Measurements from ENCODE around the gene CHST15. TPM values are rescaled to one million over a fixed set of nuclear protein-coding genes. Genes with fewer than 3 reads are reported as not detected.

Gene CHST15
- total RNA-seq, 1 donor from 2014 or later, result 11.1 TPM

DNA sequence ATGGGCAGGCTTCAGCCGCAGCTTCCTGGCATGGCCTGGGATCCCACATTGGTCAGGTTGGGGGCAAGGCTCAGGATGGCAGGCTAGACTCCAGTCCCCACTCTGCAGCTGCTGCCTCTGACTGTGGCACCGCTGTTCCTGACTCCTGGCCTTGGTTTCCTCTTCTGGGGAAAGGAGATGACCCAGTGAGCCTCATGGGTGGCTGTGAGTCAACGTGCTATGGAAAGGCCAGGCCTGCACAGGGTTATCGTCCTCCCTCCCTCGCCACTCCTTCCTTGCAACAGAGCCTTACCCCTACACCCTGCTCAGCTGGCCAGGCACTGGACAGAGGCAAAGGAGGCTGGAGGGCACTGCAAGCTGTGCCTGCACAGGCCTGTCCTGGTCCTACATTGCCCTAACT lies 36.1 kb upstream of the CHST15 start:
- Histone ChIP-seq H3K4me3 (ENCODE audit: low read depth, low read length) (no peak overlapping the region), H3K36me3 (ENCODE audit: control insufficient read depth, insufficient read depth, low read length) (no peaks in the 10 kb centered on the region), H3K27me3 (ENCODE audit: control insufficient read depth, insufficient read depth, low read length) (no peaks in the 10 kb centered on the region)
- TF ChIP-seq, protein P1, sequence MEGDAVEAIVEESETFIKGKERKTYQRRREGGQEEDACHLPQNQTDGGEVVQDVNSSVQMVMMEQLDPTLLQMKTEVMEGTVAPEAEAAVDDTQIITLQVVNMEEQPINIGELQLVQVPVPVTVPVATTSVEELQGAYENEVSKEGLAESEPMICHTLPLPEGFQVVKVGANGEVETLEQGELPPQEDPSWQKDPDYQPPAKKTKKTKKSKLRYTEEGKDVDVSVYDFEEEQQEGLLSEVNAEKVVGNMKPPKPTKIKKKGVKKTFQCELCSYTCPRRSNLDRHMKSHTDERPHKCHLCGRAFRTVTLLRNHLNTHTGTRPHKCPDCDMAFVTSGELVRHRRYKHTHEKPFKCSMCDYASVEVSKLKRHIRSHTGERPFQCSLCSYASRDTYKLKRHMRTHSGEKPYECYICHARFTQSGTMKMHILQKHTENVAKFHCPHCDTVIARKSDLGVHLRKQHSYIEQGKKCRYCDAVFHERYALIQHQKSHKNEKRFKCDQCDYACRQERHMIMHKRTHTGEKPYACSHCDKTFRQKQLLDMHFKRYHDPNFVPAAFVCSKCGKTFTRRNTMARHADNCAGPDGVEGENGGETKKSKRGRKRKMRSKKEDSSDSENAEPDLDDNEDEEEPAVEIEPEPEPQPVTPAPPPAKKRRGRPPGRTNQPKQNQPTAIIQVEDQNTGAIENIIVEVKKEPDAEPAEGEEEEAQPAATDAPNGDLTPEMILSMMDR (IDR thresholded peaks at IDR 0.05; ENCODE audit: insufficient read depth, low read length, severe bottlenecking), result no peak
- FAIRE-seq (no peak), DNase-seq (ENCODE audit: low read depth) (no peak)

DNA sequence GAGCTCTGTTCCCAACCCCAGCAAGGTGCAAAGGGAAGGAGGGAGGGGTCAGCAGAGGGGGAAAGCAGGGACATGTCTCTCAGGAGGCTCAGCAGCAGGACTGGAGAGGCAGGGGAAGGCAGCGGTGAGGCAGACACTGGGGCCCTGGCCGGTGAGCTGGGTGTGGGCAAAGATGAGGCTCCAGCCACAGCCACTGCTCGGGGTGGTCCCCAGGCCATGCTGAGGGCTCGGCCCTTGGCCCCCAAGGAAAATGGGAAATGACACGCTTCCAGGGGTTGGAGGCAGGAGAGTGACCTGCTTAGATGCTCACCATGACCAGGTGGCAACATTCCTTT lies 35.4 kb upstream of the CHST15 start:
- no peaks in the 10 kb centered on the region for H3K36me3 ChIP-seq (ENCODE audit: control insufficient read depth, insufficient read depth, low read length)
- TF ChIP-seq, protein P1 (IDR thresholded peaks at IDR 0.05; ENCODE audit: insufficient read depth, low read length, severe bottlenecking), result no peak

DNA sequence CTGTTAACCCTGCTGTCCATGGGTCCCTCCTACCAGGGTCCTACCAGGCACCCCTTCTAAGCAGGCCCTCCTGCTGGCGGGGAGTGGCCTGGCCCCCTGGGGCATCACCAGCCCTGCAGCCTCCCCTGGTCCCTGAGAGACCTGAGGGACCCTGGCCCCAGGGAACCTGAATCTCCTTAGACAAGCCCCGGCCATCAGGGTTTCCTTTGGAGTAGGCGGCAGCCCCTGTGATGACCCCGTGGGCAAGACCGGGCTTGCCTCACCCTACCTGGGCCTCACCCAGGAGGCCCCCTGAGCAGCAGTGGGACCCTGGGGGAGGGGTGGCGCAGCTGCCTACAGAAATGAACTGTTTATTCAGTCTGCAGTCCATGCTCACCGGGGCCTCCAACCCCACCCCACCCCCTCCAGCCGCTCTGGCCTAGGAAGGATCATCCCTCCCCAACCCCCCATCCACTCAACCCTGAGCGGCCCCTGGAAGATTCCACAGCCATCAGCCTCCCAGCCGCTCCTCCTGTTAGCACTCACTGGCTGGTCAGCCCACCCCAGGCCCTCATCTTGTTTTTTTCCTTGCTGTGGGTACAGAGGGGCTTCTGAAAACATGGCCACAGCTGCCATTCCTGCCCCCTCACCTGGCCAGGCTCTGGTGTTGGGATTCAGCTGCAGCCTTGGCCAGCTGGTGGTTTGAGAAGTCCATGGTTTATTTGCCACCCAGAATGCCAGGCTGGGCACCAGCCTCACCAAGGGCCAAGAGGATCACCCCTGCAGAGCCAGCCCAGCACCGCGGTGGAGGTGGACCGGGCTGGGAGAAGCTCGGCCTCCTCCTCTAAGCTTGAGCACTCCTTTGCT lies 34.8 kb upstream of the CHST15 start:
- no peak for FAIRE-seq
- Histone ChIP-seq H3K36me3 (ENCODE audit: control insufficient read depth, insufficient read depth, low read length) (no peaks in the 10 kb centered on the region), H3K4me3 (ENCODE audit: low read depth, low read length) (no peak overlapping the region), H3K27me3 (ENCODE audit: control insufficient read depth, insufficient read depth, low read length) (no peaks in the 10 kb centered on the region)
- TF ChIP-seq, protein P1 (IDR thresholded peaks at IDR 0.05; ENCODE audit: insufficient read depth, low read length, severe bottlenecking), result no peak
- no peak for DNase-seq (ENCODE audit: low read depth)

More for the DNA sequence above, 35.4 kb upstream of the CHST15 start:
- Histone ChIP-seq H3K27me3 (ENCODE audit: control insufficient read depth, insufficient read depth, low read length) (no peaks in the 10 kb centered on the region), H3K4me3 (ENCODE audit: low read depth, low read length) (no peak overlapping the region)
- no peak for DNase-seq (ENCODE audit: low read depth)
- no peak for FAIRE-seq

DNA sequence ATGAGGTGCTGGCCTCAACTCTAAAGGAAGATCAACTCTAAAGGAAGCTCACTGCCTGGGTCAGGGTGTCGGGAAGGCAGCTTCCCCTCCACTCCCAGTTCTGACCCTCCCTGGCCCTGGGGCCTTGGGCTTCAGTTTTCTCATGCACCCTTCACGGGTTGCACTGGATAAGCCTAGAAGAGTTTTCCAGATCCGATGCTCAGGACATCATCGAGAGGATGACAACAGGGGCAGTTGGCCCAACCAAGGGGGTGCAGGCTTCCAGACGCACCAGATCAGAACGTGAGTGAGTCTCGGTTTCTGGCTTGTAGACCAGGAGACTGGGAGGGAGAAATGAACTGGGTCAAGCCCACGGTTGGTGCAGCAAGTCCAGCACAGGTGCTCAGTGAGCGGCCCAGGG lies 34.2 kb upstream of the CHST15 start:
- H3K36me3 ChIP-seq (ENCODE audit: control insufficient read depth, insufficient read depth, low read length), result no peaks in the 10 kb centered on the region

DNA sequence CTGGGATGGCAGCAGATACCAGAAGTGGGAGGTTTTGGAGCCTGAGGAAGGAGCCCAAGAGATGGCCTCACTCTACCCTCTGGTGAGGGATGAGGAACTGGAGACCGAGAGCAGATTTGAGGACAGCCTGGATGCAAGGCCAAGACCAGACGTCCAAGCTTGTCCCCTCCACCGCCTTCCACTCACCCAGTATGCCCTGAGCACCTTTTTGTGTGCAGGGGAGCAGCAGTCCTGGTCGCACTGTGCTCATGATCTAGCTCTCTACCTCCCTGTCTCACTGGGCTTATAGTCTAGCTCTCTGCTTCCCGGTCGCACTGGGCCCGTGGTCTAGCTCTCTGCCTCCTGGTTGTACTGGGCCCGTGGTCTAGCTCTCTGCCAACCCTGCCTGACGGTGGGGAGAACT lies 33.6 kb upstream of the CHST15 start:
- H3K27me3 ChIP-seq (ENCODE audit: control insufficient read depth, insufficient read depth, low read length), result no peaks in the 10 kb centered on the region
- FAIRE-seq, result no peak

More for the DNA sequence above, 34.2 kb upstream of the CHST15 start:
- Histone ChIP-seq H3K4me3 (ENCODE audit: low read depth, low read length) (no peak overlapping the region), H3K27me3 (ENCODE audit: control insufficient read depth, insufficient read depth, low read length) (no peaks in the 10 kb centered on the region)
- TF ChIP-seq, protein P1 (IDR thresholded peaks at IDR 0.05; ENCODE audit: insufficient read depth, low read length, severe bottlenecking), result no peak
- FAIRE-seq (no peak), DNase-seq (ENCODE audit: low read depth) (no peak)

More for the DNA sequence above, 33.6 kb upstream of the CHST15 start:
- Histone ChIP-seq H3K4me3 (ENCODE audit: low read depth, low read length) (no peak overlapping the region), H3K36me3 (ENCODE audit: control insufficient read depth, insufficient read depth, low read length) (no peaks in the 10 kb centered on the region)
- DNase-seq (ENCODE audit: low read depth), result no peak
- TF ChIP-seq, protein P1 (IDR thresholded peaks at IDR 0.05; ENCODE audit: insufficient read depth, low read length, severe bottlenecking), result no peak
